Thoracic aorta (tissue), 2 donors: ENCODE measurements around the gene INF2. TPM values are rescaled to one million over a fixed set of nuclear protein-coding genes. Genes with fewer than 3 reads are reported as not detected.

ENCODE experiments used
- ATAC-seq: fragments of 150-250 bp; one replicate; pipeline ENCODE4 v1.8.0; 2017; ENCODE audit warnings: low read depth; ENCODE audit not compliant: insufficient number of reproducible peaks, low FRiP score
- DNase-seq: peaks from one replicate; pipeline ENCODE4 v3.0.0-alpha.2; 2020; ENCODE audit warnings: low spot score
- H3K27ac ChIP-seq, 2 donors: fragments of 200-600 bp; sonication (generic); 1 replicate in 1 of 2; 2 replicates in 1 of 2; pipeline ENCODE4 v1.5.1; 2016; ENCODE audit warnings: mild to moderate bottlenecking in 2 of 2, moderate library complexity in 2 of 2
- H3K27me3 ChIP-seq: fragments of 200-600 bp; sonication (generic); replicated peaks from 2 replicates; pipeline ENCODE4 v1.6.0; 2016; ENCODE audit warnings: mild to moderate bottlenecking; ENCODE audit not compliant: insufficient read depth
- H3K36me3 ChIP-seq: fragments of 200-600 bp; sonication (generic); one replicate; pipeline ENCODE4 v1.5.1; 2016
- H3K4me1 ChIP-seq, 2 donors: fragments of 200-600 bp; sonication (generic); 1 replicate in 1 of 2; 2 replicates in 1 of 2; pipeline versions ENCODE4 v1.5.1 to v1.6.0; 2016; ENCODE audit warnings: low read depth in 2 of 2, mild to moderate bottlenecking in 1 of 2; ENCODE audit not compliant: control insufficient read depth in 1 of 2
- H3K4me3 ChIP-seq: fragments of 200-600 bp; sonication (generic); 2 replicates; pipeline ENCODE4 v1.5.1; 2016; ENCODE audit warnings: mild to moderate bottlenecking
- H3K9me3 ChIP-seq: fragments of 200-600 bp; sonication (generic); 2 replicates; pipeline ENCODE4 v1.5.1; 2016
- total RNA-seq, 2 donors: library from RNA; depleted of rRNA; stranded (reverse); fragments of >200 nt; gene quantifications; one replicate each; pipeline versions ENCODE4 v1.1.0 to v1.2.3, GENCODE V29; 2016
- TF ChIP-seq, protein P1 (sequence below): fragments of 200-600 bp; sonication (generic); IDR thresholded peaks from one replicate; pipeline ENCODE4 v1.5.1; 2019; ENCODE audit warnings: antibody characterized with exemption

The INF2 gene
- total RNA-seq, 2 donors from 2014 or later = 124 to 162 TPM

DNA sequence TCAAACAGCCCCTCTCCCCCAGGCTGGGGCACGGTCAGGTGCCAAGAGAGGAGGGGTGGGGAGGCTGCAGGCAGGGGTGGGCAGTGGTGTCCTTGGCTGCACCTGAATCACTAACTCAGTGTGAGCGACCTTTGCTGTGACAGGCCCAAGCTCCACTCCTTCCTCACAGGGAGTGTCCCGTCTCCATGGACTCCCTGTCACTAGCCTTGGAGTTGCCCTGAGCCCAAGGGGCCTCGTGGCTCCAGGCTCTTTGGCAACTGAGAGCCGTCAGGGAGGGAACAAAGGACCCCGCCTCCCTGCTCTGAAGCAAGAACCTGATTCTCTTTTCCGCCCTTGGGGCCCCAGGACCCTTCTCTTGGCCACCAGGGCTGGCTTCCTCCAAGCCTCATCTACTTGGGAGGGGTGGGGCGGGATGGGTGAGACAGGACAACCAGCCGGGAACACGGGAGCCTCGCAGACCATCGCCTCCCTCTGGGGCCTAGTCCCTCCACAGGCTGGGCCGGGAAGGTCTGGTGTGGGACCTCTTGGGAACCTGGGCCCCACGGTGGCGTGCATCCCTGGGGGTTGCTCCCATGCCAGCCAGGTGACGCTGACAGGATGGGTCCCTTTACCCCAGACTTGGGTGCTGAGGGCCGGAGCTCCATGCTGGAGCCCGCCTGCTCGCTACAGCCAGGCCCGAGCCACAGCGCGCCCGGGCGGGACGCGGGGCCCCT, 33.7 kb downstream of the INF2 start:
- TF ChIP-seq, protein P1, sequence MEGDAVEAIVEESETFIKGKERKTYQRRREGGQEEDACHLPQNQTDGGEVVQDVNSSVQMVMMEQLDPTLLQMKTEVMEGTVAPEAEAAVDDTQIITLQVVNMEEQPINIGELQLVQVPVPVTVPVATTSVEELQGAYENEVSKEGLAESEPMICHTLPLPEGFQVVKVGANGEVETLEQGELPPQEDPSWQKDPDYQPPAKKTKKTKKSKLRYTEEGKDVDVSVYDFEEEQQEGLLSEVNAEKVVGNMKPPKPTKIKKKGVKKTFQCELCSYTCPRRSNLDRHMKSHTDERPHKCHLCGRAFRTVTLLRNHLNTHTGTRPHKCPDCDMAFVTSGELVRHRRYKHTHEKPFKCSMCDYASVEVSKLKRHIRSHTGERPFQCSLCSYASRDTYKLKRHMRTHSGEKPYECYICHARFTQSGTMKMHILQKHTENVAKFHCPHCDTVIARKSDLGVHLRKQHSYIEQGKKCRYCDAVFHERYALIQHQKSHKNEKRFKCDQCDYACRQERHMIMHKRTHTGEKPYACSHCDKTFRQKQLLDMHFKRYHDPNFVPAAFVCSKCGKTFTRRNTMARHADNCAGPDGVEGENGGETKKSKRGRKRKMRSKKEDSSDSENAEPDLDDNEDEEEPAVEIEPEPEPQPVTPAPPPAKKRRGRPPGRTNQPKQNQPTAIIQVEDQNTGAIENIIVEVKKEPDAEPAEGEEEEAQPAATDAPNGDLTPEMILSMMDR = no peak
- peak overlapping the region; percentile 90 for H3K4me3 ChIP-seq
- no peaks in the 10 kb centered on the region for H3K27me3 ChIP-seq
- ATAC-seq (no peak), DNase-seq (no peak)
- peaks cover 4% of the 10 kb centered on the region for H3K36me3 ChIP-seq
- H3K27ac ChIP-seq = peak overlapping the region; percentile 58 to 84
- H3K9me3 ChIP-seq = no peaks in the 10 kb centered on the region
- peaks cover 41 to 54% of the 10 kb centered on the region in 2 donors for H3K4me1 ChIP-seq

DNA sequence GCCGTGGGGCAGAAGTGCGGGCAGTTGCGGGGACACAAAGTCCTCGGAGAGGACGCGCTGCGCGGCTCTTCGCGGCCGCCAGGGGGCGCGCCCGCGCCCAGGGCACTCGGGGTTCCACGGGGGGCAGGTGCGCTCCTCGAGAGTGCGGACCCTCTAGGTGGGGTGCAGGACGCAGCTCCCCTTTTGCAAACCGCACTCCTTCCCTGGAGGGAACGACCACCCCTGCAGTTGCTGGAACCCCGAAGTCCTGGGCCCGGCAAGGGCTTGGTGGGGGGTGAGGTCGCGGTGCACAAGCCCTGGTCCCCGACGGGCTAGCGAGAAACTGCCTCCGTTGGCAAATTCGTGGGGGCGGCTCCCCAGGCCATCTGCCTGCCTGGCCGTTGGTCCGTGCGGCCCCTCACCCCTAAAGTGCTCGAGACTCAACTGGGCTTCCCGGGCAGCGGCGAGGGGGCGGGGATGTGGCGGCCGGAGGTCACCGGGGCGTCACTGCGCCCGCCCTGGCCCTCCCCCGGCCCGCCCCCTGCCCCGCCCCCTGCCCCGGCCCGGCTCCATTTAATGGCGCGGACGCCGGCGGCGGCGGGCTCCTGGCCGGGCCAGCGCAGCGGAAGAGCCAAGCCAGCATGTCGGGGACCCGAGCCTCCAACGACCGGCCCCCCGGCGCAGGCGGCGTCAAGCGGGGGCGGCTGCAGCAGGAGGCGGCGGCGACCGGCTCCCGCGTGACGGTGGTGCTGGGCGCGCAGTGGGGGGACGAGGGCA, 34.4 kb downstream of the INF2 start, which contains the start of gene ADSS1:
ADSS1 (plus strand) TSS at position 579 of the 756 bp plus-strand sequence; CDS start at position 621, 42 bp downstream.
- H3K27me3 ChIP-seq = no peaks in the 10 kb centered on the region
- DNase-seq = no peak

DNA sequence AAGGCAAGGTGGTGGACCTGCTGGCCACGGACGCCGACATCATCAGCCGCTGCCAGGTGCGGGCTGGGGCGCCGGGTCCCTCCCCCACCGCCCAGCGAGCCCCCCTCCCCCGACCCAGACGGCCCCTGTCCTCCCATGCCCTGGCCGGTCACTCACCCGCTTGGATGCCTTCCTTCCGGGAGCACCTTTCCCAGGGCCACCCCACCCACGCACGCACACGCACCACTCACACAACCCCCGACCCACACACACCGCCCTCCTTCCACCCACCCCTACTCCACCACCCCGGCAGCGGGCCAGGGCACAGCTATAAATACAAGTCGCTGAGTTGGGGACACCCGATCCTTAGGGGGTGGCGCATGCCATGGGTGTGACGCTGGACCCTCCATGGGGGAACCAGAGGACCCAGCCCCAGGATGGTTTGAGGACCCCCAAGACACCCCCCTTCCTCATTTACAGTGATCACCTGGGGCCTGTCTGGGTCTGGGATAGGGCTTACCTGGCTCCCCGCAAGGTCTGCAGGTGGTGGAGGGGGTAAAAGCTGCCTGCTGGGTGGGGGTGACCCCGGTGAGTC, 35.1 kb downstream of the INF2 start:
- Histone ChIP-seq H3K4me3 (peak overlapping the region; percentile 90), H3K27ac (peak overlapping the region; percentile 84 to 87), H3K4me1 (peaks cover 41 to 54% of the 10 kb centered on the region in 2 donors), H3K27me3 (no peaks in the 10 kb centered on the region), H3K9me3 (no peaks in the 10 kb centered on the region), H3K36me3 (peaks cover 2% of the 10 kb centered on the region)
- TF ChIP-seq, protein P1 = no peak
- DNase-seq = peak; percentile 41
- ATAC-seq = peak; percentile 10

More for the DNA sequence above, 34.4 kb downstream of the INF2 start, which contains the start of gene ADSS1:
- TF ChIP-seq, protein P1 = peak; percentile 87
- Histone ChIP-seq H3K4me1 (peaks cover 41 to 54% of the 10 kb centered on the region in 2 donors), H3K9me3 (no peaks in the 10 kb centered on the region), H3K27ac (peak within 1 kb of the TSS; percentile 84 to 87), H3K36me3 (peaks cover 4% of the 10 kb centered on the region), H3K4me3 (peak within 1 kb of the TSS; percentile 90)
- ATAC-seq = peak; percentile 49

DNA sequence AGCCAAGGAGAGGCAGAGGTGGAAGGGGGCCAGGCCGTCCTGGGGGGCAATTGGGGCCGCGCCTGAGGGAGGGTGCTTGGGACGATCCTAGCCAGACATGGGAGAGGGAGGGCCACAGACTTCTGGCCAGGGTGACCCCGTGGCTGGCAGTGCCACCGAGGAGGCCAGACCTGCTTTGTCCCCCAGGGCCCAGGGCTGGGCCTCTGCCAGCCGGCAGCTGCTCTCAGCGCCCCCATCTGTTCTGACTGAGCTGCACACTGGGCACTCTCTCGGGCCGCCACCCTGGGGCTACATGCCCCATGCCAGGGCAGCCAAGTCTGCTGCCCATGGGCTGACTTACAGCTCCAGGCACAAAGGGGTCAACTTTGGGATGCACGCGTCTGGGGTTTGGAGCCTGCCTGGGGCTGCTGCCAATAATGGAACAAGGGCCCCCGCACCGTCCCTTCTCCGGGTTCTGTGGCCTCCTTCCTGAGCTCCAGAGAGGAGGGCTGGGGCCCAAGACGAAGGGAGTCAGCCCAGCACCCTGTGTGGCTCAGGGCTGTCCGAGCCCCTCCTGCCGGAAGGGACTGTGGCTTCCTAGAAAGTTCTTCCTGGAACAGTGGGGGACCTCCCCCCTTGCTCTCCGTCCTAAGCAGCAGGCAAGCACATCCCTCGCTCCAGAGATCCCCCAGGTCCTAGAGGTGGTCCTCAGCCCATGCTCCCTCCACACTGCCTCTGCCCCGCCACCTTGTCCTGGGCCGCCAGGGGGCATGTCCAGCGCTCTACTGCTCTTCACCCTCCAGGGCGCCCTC, 35.8 kb downstream of the INF2 start:
- DNase-seq (no peak), ATAC-seq (peak; percentile 3)
- Histone ChIP-seq H3K27me3 (no peaks in the 10 kb centered on the region), H3K9me3 (no peaks in the 10 kb centered on the region), H3K4me3 (peak overlapping the region; percentile 90), H3K36me3 (no peaks in the 10 kb centered on the region), H3K27ac (peak overlapping the region; percentile 84 to 87), H3K4me1 (peaks cover 41 to 58% of the 10 kb centered on the region in 2 donors)
- TF ChIP-seq, protein P1 = peak; percentile 41
